Transverse colon (tissue), 4 donors: Measurements from ENCODE around the gene RAPGEF5. TPM values are rescaled to one million over a fixed set of nuclear protein-coding genes. Genes with fewer than 3 reads are reported as not detected.

Experiments used
- DNase-seq: peaks from one replicate; pipeline ENCODE4 v3.0.0-alpha.2; 2019
- H3K27ac ChIP-seq, 4 donors: fragments of 200-600 bp; sonication (generic); 2 replicates each; pipeline ENCODE4 v1.5.1; 2016 to 2018; ENCODE audit warnings: inconsistent platforms in 4 of 4
- H3K27me3 ChIP-seq: fragments of 200-600 bp; sonication (generic); 2 replicates; pipeline ENCODE4 v1.5.1; 2017; ENCODE audit warnings: inconsistent platforms
- H3K36me3 ChIP-seq, 4 donors: fragments of 200-600 bp; sonication (generic); 2 replicates each; pipeline ENCODE4 v1.5.1; 2017 to 2019; ENCODE audit warnings: inconsistent platforms in 4 of 4
- H3K4me1 ChIP-seq, 4 donors: fragments of 200-600 bp; sonication (generic); 2 replicates each; pipeline ENCODE4 v1.5.1; 2017 to 2020; ENCODE audit warnings: inconsistent platforms in 4 of 4
- H3K4me3 ChIP-seq, 4 donors: fragments of 200-600 bp; sonication (generic); 1 replicate in 1 of 4; 2 replicates in 3 of 4; pipeline versions ENCODE4 v1.5.1 to v1.6.1; 2017 to 2019; ENCODE audit warnings: inconsistent platforms in 4 of 4
- H3K9me3 ChIP-seq, 2 donors: fragments of 200-600 bp; sonication (generic); 2 replicates each; pipeline ENCODE4 v1.5.1; 2017 to 2019; ENCODE audit warnings: inconsistent platforms in 2 of 2
- EP300 ChIP-seq: sonication (generic); formaldehyde crosslinking; IDR thresholded peaks from one replicate; pipeline ENCODE4 v1.6.1; 2017; ENCODE audit warnings: antibody characterized with exemption, low read depth
- POLR2A ChIP-seq: fragments of 450-650 bp; IDR thresholded peaks from one replicate; pipeline ENCODE4 v1.6.1; 2016; ENCODE audit warnings: antibody characterized with exemption, mild to moderate bottlenecking, moderate library complexity
- POLR2AphosphoS5 ChIP-seq, 3 donors: sonication (generic); formaldehyde crosslinking; IDR thresholded peaks; one replicate each; pipeline ENCODE4 v1.6.1; 2016; ENCODE audit warnings: antibody characterized with exemption in 3 of 3
- WGBS, 2 donors: methylation state at CpG; one replicate each; pipeline ENCODE4 v1.1.5; 2018; ENCODE audit warnings: low coverage in 1 of 2; 5-methylcytosine and 5-hydroxymethylcytosine counted together
- in situ Hi-C, 4 donors: fragments of 200-750 bp; cut with MboI; loops; one replicate each; pipeline versions ENCODE4 v1.15.0 to v1.15.1; 2017; ENCODE audit warnings: low sequenced_read_pairs in 3 of 4, low pct_ligation_motif_present in 1 of 4, low pct_unique_long_range_greater_than_20kb in 1 of 4
- intact Hi-C: fragments of 100-400 bp; cut with DNase I; formaldehyde crosslinking; loops from one replicate; pipeline ENCODE4 v1.15.1; 2023; ENCODE audit warnings: low total_unique reads
- total RNA-seq, 4 donors: library from RNA; depleted of rRNA; stranded (reverse); fragments of >200 nt; gene quantifications; one replicate each; pipeline ENCODE4 v1.1.0, GENCODE V29; 2016
- TF ChIP-seq, protein P1 (sequence below), 5 experiments: fragments of 200-600 bp in 3 of 5; fragments of 450-650 bp in 2 of 5; sonication (generic) in 3 of 5; IDR thresholded peaks; 1 replicate in 2 of 5; 2 replicates in 3 of 5; pipeline ENCODE4 v1.5.1; 2016 to 2017; ENCODE audit warnings: antibody characterized with exemption in 5 of 5, inconsistent platforms in 3 of 5, mild to moderate bottlenecking in 2 of 5, moderate library complexity in 1 of 5

The RAPGEF5 gene
- total RNA-seq, 4 donors from 2014 or later, result 82.3 to 112 (median 100) TPM

DNA sequence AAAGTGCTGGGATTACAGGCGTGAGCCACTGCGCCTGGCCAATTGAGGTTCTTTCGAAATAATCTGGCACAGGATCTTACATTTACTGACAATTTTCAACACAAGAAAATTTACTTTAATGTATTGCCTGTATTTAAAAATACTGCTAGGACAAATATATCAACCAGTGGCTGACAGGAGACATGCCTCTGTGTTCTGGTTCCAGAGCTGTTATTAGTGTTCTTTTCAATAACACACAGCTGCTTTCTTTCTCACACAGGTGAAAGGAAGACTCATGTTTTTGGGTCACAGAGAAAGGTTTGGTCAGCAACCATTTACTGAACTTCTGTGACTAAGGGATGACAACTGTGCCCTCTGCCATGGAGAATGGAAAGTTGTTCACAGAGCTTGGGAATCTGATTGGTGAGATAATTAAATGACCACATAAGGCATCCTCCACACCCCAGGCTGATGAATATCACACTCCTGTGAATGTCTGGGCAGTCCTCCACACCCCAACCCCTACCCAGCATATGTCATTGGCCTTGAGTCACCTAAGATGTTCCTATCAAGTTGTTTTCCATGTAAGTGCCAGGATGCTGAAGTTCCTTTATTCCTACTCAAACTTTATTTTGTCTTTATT, 180.1 kb downstream of the RAPGEF5 start:
- TF ChIP-seq POLR2A, result no peak
- no peak for TF ChIP-seq EP300
- TF ChIP-seq, protein P1, sequence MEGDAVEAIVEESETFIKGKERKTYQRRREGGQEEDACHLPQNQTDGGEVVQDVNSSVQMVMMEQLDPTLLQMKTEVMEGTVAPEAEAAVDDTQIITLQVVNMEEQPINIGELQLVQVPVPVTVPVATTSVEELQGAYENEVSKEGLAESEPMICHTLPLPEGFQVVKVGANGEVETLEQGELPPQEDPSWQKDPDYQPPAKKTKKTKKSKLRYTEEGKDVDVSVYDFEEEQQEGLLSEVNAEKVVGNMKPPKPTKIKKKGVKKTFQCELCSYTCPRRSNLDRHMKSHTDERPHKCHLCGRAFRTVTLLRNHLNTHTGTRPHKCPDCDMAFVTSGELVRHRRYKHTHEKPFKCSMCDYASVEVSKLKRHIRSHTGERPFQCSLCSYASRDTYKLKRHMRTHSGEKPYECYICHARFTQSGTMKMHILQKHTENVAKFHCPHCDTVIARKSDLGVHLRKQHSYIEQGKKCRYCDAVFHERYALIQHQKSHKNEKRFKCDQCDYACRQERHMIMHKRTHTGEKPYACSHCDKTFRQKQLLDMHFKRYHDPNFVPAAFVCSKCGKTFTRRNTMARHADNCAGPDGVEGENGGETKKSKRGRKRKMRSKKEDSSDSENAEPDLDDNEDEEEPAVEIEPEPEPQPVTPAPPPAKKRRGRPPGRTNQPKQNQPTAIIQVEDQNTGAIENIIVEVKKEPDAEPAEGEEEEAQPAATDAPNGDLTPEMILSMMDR (IDR thresholded peaks at IDR 0.05), result no peak
- no peak for TF ChIP-seq POLR2AphosphoS5 (IDR thresholded peaks at IDR 0.05)
- H3K9me3 ChIP-seq, result no peaks in the 10 kb centered on the region
- H3K27ac ChIP-seq, result no peak overlapping the region
- no peaks in the 10 kb centered on the region for H3K36me3 ChIP-seq
- no peaks in the 10 kb centered on the region for H3K4me1 ChIP-seq
- in situ Hi-C loops (no loop called here), intact Hi-C loops (no loop called here)
- DNase-seq, result no peak
- no peaks in the 10 kb centered on the region for H3K27me3 ChIP-seq
- H3K4me3 ChIP-seq, result no peak overlapping the region
- 91 to 100% methylated on average over 3 of the region's 3 CpGs for WGBS, 2 donors

GRCh38 chr7:22174574-22174953, 182.4 kb downstream of the RAPGEF5 start:
- no peaks in the 10 kb centered on the region for H3K27me3 ChIP-seq
- intact Hi-C loops (no loop called here), in situ Hi-C loops (no loop called here)
- no peaks in the 10 kb centered on the region for H3K4me1 ChIP-seq
- no peak for DNase-seq
- no peak overlapping the region for H3K27ac ChIP-seq
- TF ChIP-seq, protein P1 (IDR thresholded peaks at IDR 0.05), result no peak
- TF ChIP-seq POLR2A, result no peak
- TF ChIP-seq EP300, result no peak
- no peak for TF ChIP-seq POLR2AphosphoS5 (IDR thresholded peaks at IDR 0.05)
- no peak overlapping the region for H3K4me3 ChIP-seq
- no peaks in the 10 kb centered on the region for H3K9me3 ChIP-seq
- no peaks in the 10 kb centered on the region for H3K36me3 ChIP-seq

DNA sequence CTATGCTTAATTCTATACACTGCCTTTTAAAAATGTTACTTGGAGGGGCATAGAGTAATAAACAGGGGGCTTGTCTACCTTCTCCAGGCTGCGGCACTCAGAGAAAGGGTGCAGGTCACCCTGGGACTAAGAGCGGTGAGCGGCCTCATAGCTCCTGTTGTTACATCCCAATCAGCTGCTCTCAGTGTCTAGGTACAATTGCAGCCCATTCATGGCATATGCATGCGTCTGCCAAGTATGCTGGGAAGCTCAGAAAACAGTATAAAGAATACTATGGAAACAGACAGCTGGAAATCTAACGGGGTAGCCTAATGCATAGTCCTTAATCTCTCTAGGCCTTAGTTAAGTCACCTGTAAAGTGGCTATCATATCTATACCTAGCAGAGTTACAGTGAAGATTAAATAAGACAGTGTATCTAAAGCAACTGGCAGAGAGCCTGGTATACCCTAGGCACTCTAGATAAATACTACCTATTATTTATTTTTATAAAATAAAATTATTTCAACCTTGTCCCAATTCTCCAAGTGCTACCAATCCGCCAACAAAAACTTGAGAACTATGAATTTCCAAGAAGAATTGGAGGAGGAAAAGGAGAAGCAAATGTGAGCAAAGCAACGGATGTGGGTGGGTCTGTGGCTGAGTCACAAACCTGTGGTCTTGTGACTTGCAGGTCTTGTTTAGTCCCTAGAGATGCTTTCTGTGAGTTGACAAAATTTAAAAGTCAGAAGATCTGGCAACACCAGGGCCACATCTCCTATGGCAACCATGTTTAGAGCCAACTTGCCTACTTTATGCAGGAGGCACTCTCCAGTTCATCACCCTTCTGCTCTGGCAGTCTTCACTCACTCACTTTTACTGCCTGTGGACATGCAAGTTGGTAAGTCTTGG, 183.0 kb downstream of the RAPGEF5 start:
- in situ Hi-C loops, result no loop called here
- H3K27me3 ChIP-seq, result no peaks in the 10 kb centered on the region

DNA sequence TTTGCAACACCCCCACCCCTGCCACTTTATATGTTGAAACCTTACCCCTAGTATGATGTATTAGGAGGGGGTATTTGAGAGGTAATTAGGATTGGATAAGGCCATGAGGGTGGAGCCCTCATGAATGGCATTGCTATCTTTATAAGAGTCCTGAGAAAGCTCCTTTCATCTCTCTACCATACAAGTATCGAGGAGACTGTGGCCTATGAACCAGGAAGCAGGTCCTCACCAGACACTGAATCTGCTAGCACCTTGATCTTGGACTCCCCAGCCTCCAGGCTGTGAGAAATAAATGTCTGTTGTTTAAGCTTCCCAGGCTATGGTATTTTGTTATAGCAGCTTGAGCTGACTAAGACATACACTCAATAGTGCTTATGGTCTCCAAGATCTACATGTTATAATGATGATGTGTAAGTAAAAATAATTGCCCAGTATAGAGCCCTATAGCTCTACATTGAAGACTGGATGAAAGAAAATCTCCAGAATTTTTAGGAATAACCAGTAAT, 188.8 kb downstream of the RAPGEF5 start:
- H3K9me3 ChIP-seq, result no peaks in the 10 kb centered on the region
- intact Hi-C loops, result no loop called here
- H3K27ac ChIP-seq, result no peak overlapping the region
- H3K4me3 ChIP-seq, result no peak overlapping the region
- 81 to 83% methylated on average over 1 of the region's 1 CpG for whole genome bisulfite sequencing, 2 donors
- no peaks in the 10 kb centered on the region for H3K27me3 ChIP-seq
- in situ Hi-C loops, result no loop called here
- DNase-seq, result no peak
- H3K4me1 ChIP-seq, result no peaks in the 10 kb centered on the region
- TF ChIP-seq POLR2AphosphoS5 (IDR thresholded peaks at IDR 0.05) (no peak), EP300 (no peak), POLR2A (no peak)
- TF ChIP-seq, protein P1 (IDR thresholded peaks at IDR 0.05), result no peak
- H3K36me3 ChIP-seq, result no peaks in the 10 kb centered on the region

More for the DNA sequence above, 183.0 kb downstream of the RAPGEF5 start:
- Histone ChIP-seq H3K36me3 (no peaks in the 10 kb centered on the region), H3K27ac (no peak overlapping the region), H3K4me1 (no peaks in the 10 kb centered on the region), H3K9me3 (no peaks in the 10 kb centered on the region), H3K4me3 (no peak overlapping the region)
- WGBS, 2 donors, result 76 to 84% methylated on average over 7 of the region's 7 CpGs
- intact Hi-C loops, result no loop called here
- TF ChIP-seq, protein P1 (IDR thresholded peaks at IDR 0.05), result no peak
- TF ChIP-seq EP300, result no peak
- no peak for TF ChIP-seq POLR2A
- TF ChIP-seq POLR2AphosphoS5 (IDR thresholded peaks at IDR 0.05), result no peak
- DNase-seq, result no peak
